Mesenchymal stem cell (in vitro differentiated cells and primary cell): ENCODE data around the gene CCDC6.
A peak's percentile ranks its signal among the peaks of the same experiment; 100 is the strongest.
"Not testable (repeated sequence)": the region's sequence is repeated elsewhere in the genome, so short reads cannot be mapped to it uniquely, and the experiment has no call there.

ENCODE experiments used
- DNase-seq: peaks from one replicate; pipeline ENCODE4 v3.0.0-alpha.2; 2013
- H2AFZ ChIP-seq: one replicate; pipeline ENCODE4 v1.6.1; 2013; ENCODE audit warnings: low read depth, mild to moderate bottlenecking, control low read depth, inconsistent platforms, low read length, moderate library complexity
- H2AK5ac ChIP-seq: 2 replicates; pipeline ENCODE4 v1.6.1; 2013; ENCODE audit warnings: low read length, moderate library complexity, mild to moderate bottlenecking, inconsistent platforms; ENCODE audit not compliant: severe bottlenecking
- H2BK120ac ChIP-seq: one replicate; pipeline ENCODE4 v1.6.1; 2013; ENCODE audit warnings: low read depth, mild to moderate bottlenecking, inconsistent platforms, low read length, moderate library complexity
- H2BK12ac ChIP-seq, 2 experiments: one replicate each; pipeline ENCODE4 v1.6.1; 2013; ENCODE audit warnings: inconsistent platforms in 2 of 2, low read length in 2 of 2, mild to moderate bottlenecking in 2 of 2, moderate library complexity in 2 of 2, control low read depth in 1 of 2
- H2BK15ac ChIP-seq: one replicate; pipeline ENCODE4 v1.6.1; 2013; ENCODE audit warnings: mild to moderate bottlenecking, low read depth, inconsistent platforms; ENCODE audit not compliant: poor library complexity, severe bottlenecking
- H2BK5ac ChIP-seq: 2 replicates; pipeline ENCODE4 v1.6.1; 2013; ENCODE audit warnings: low read depth, mild to moderate bottlenecking, low read length, control low read depth, inconsistent platforms; ENCODE audit not compliant: poor library complexity, severe bottlenecking
- H3K14ac ChIP-seq, 2 experiments: one replicate each; pipeline ENCODE4 v1.6.1; 2013; ENCODE audit warnings: inconsistent platforms in 2 of 2, low read length in 2 of 2, control low read depth in 1 of 2, mild to moderate bottlenecking in 1 of 2, moderate library complexity in 1 of 2
- H3K18ac ChIP-seq, 2 experiments: one replicate each; pipeline ENCODE4 v1.6.1; 2013; ENCODE audit warnings: inconsistent platforms in 2 of 2, low read length in 2 of 2, control low read depth in 1 of 2, low read depth in 1 of 2, mild to moderate bottlenecking in 1 of 2
- H3K23ac ChIP-seq, 2 experiments: one replicate each; pipeline ENCODE4 v1.6.1; 2013; ENCODE audit warnings: inconsistent platforms in 2 of 2, low read length in 2 of 2, mild to moderate bottlenecking in 2 of 2, moderate library complexity in 2 of 2, control low read depth in 1 of 2
- H3K27ac ChIP-seq: 2 replicates; pipeline ENCODE4 v1.5.1; 2013; ENCODE audit warnings: mild to moderate bottlenecking, moderate library complexity, low read length, control low read depth, inconsistent platforms; ENCODE audit not compliant: poor library complexity, severe bottlenecking
- H3K27me3 ChIP-seq, 2 experiments: 2 replicates each; pipeline versions ENCODE4 v1.6.1 to v1.7.0; 2013; ENCODE audit warnings: low read length in 2 of 2, mild to moderate bottlenecking in 2 of 2, moderate library complexity in 2 of 2, control low read depth in 1 of 2, inconsistent platforms in 1 of 2; ENCODE audit not compliant: control insufficient read depth in 1 of 2, insufficient read depth in 1 of 2
- H3K36me3 ChIP-seq, 2 experiments: 2 replicates each; pipeline versions ENCODE4 v1.6.1 to v1.7.0; 2013; ENCODE audit warnings: low read length in 2 of 2, control low read depth in 1 of 2, inconsistent platforms in 1 of 2, low read depth in 1 of 2, mild to moderate bottlenecking in 1 of 2; ENCODE audit not compliant: insufficient read depth in 2 of 2, control insufficient read depth in 1 of 2
- H3K4ac ChIP-seq, 2 experiments: one replicate each; pipeline ENCODE4 v1.6.1; 2013; ENCODE audit warnings: inconsistent platforms in 2 of 2, low read length in 2 of 2, mild to moderate bottlenecking in 2 of 2, moderate library complexity in 2 of 2, control low read depth in 1 of 2, low read depth in 1 of 2
- H3K4me1 ChIP-seq: 2 replicates; pipeline ENCODE4 v1.6.1; 2013; ENCODE audit warnings: low read depth, low read length, control low read depth; ENCODE audit not compliant: control insufficient read depth, insufficient read depth
- H3K4me2 ChIP-seq: 2 replicates; pipeline ENCODE4 v1.6.1; 2013; ENCODE audit warnings: low read length, mild to moderate bottlenecking, inconsistent platforms; ENCODE audit not compliant: poor library complexity, severe bottlenecking
- H3K4me3 ChIP-seq, 2 experiments: 2 replicates each; pipeline versions ENCODE4 v1.5.1 to v1.7.0; 2013; ENCODE audit warnings: low read length in 2 of 2, mild to moderate bottlenecking in 2 of 2, control low read depth in 1 of 2, low read depth in 1 of 2; ENCODE audit not compliant: insufficient read depth in 1 of 2
- H3K79me1 ChIP-seq: replicated peaks from 2 replicates; pipeline ENCODE4 v1.6.1; 2013; ENCODE audit warnings: mild to moderate bottlenecking, control low read depth, low read length, inconsistent platforms; ENCODE audit not compliant: poor library complexity, severe bottlenecking
- H3K9ac ChIP-seq: 2 replicates; pipeline ENCODE4 v1.7.0; 2013; ENCODE audit warnings: mild to moderate bottlenecking, low read length, moderate library complexity
- H3K9me3 ChIP-seq: 2 replicates; pipeline ENCODE4 v1.7.0; 2013; ENCODE audit warnings: mild to moderate bottlenecking, low read length; ENCODE audit not compliant: control insufficient read depth
- H4K8ac ChIP-seq: one replicate; pipeline ENCODE4 v1.6.1; 2013; ENCODE audit warnings: inconsistent platforms, mild to moderate bottlenecking, low read length, moderate library complexity
- H4K91ac ChIP-seq: one replicate; pipeline ENCODE4 v1.6.1; 2013; ENCODE audit warnings: mild to moderate bottlenecking, low read length, inconsistent platforms
- WGBS: methylation state at CpG from one replicate; pipeline ENCODE4 v1.1.7; 2013; ENCODE audit warnings: mixed read lengths; 5-methylcytosine and 5-hydroxymethylcytosine counted together

The CCDC6 gene

GRCh38 chr10:59876208-59876607, 30.1 kb downstream of the CCDC6 start:
- H3K79me1 ChIP-seq: peaks cover 29% of the 10 kb centered on the region
- 88% methylated on average over 8 of the region's 9 CpGs for WGBS
- not testable (repeated sequence) for H4K8ac ChIP-seq, H3K27me3 ChIP-seq, H3K4me3 ChIP-seq, H3K23ac ChIP-seq, H2BK12ac ChIP-seq, H2BK15ac ChIP-seq, H3K4ac ChIP-seq, H2AK5ac ChIP-seq, H3K9me3 ChIP-seq, H2BK5ac ChIP-seq, H3K4me1 ChIP-seq, H3K18ac ChIP-seq, H2AFZ ChIP-seq, DNase-seq, H3K4me2 ChIP-seq, H3K36me3 ChIP-seq, H4K91ac ChIP-seq, H3K9ac ChIP-seq, H2BK120ac ChIP-seq, H3K27ac ChIP-seq, H3K14ac ChIP-seq

- no peak for DNase-seq
- H2AFZ ChIP-seq: no peak overlapping the region
- no peak overlapping the region for H2BK5ac ChIP-seq
- no peaks in the 10 kb centered on the region for H3K36me3 ChIP-seq
- H4K91ac ChIP-seq: no peak overlapping the region
- H2BK15ac ChIP-seq: no peak overlapping the region
- H3K4ac ChIP-seq: no peak overlapping the region
- H3K18ac ChIP-seq: no peak overlapping the region
- peaks cover 2% of the 10 kb centered on the region for H3K4me1 ChIP-seq
- H2AK5ac ChIP-seq: no peak overlapping the region
- no peaks in the 10 kb centered on the region for H3K9me3 ChIP-seq
- H3K4me3 ChIP-seq: no peak overlapping the region
- H3K14ac ChIP-seq: no peak overlapping the region
- H3K9ac ChIP-seq: peak overlapping the region; percentile 79
- H3K23ac ChIP-seq: no peak overlapping the region
- H3K27ac ChIP-seq: no peak overlapping the region
- no peak overlapping the region for H4K8ac ChIP-seq
- 91% methylated on average over 4 of the region's 4 CpGs for WGBS
- peaks cover 34% of the 10 kb centered on the region for H3K79me1 ChIP-seq
- H3K27me3 ChIP-seq: no peaks in the 10 kb centered on the region
- no peak overlapping the region for H2BK120ac ChIP-seq
- no peak overlapping the region for H3K4me2 ChIP-seq
- no peak overlapping the region for H2BK12ac ChIP-seq
Observed at GRCh38 chr10:59873896-59874295, 32.5 kb downstream of the CCDC6 start.

DNA sequence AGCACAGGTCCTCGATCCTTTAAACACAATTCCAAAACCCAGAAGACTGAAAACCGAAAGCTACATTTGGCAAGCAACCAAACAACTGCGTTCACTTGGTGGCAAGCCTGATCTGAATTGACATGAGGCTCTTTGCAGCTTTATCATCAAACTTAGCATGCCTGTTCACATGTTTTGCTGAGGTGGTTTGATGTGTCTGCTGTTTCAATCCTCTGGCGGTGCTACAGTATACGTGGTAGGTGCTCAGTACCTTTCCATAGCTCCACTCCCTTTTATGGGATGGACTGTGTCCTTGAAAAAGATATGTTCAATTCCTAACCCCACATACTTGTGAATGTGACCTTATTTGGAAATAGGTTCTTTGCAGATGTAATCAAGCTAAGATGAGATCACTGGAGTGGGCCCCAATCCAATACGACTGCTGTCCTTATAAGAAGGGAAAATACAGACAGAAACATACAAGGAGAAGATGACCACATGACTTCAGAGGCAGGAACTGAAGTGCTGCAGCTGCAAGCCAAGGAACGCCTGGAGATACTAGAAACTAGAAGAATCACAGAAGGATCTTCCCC, 33.4 kb downstream of the CCDC6 start:
- H3K23ac ChIP-seq: no peak overlapping the region
- no peak overlapping the region for H3K14ac ChIP-seq
- H2AK5ac ChIP-seq: no peak overlapping the region
- H3K4ac ChIP-seq: no peak overlapping the region
- DNase-seq: peak; percentile 87
- no peaks in the 10 kb centered on the region for H3K36me3 ChIP-seq
- no peaks in the 10 kb centered on the region for H3K27me3 ChIP-seq
- peaks cover 2% of the 10 kb centered on the region for H3K4me1 ChIP-seq
- H3K4me3 ChIP-seq: peak overlapping the region in 1 of 2 experiments; percentile 15
- H2BK15ac ChIP-seq: no peak overlapping the region
- peak overlapping the region; percentile 12 for H4K8ac ChIP-seq
- H4K91ac ChIP-seq: no peak overlapping the region
- H3K9me3 ChIP-seq: no peaks in the 10 kb centered on the region
- no peak overlapping the region for H2BK120ac ChIP-seq
- no peak overlapping the region for H3K4me2 ChIP-seq
- H3K9ac ChIP-seq: peak overlapping the region; percentile 79
- peak overlapping the region in 1 of 2 experiments; percentile 45 for H3K18ac ChIP-seq
- no peak overlapping the region for H2BK5ac ChIP-seq
- H3K79me1 ChIP-seq: peaks cover 42% of the 10 kb centered on the region
- WGBS: 78% methylated on average over 7 of the region's 7 CpGs
- peak overlapping the region; percentile 27 for H3K27ac ChIP-seq
- no peak overlapping the region for H2BK12ac ChIP-seq
- no peak overlapping the region for H2AFZ ChIP-seq

DNA sequence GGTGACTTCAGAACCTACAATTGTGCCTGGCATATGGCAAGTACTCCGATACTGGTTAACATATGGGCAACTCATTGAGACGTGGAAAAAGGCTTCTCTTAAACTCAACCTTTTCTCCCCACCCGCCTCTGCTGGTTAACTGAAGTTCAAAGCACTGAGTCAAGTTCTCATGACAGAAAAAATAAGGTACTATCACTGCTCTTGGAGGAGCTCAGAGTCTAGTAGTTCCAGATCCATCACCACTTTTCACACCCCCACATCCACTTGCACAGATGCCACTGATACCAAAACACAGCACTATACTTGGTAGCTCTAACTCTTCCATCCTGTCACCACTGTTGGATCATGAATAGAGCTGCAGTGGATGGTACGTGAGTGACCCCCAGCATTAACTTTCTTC, 36.2 kb downstream of the CCDC6 start:
- WGBS: 98% methylated on average over 4 of the region's 4 CpGs
- H4K8ac ChIP-seq: no peak overlapping the region
- H2BK12ac ChIP-seq: no peak overlapping the region
- H3K9me3 ChIP-seq: no peaks in the 10 kb centered on the region
- no peak overlapping the region for H3K4me3 ChIP-seq
- H3K27ac ChIP-seq: no peak overlapping the region
- H3K18ac ChIP-seq: no peak overlapping the region
- H3K4ac ChIP-seq: no peak overlapping the region
- H2AFZ ChIP-seq: no peak overlapping the region
- no peak overlapping the region for H3K14ac ChIP-seq
- peaks cover 2% of the 10 kb centered on the region for H3K4me1 ChIP-seq
- no peak overlapping the region for H2AK5ac ChIP-seq
- no peaks in the 10 kb centered on the region for H3K27me3 ChIP-seq
- no peak overlapping the region for H2BK120ac ChIP-seq
- no peak overlapping the region for H2BK15ac ChIP-seq
- no peak overlapping the region for H3K9ac ChIP-seq
- H3K4me2 ChIP-seq: no peak overlapping the region
- no peak overlapping the region for H2BK5ac ChIP-seq
- H3K36me3 ChIP-seq: no peaks in the 10 kb centered on the region
- no peak overlapping the region for H3K23ac ChIP-seq
- no peak overlapping the region for H4K91ac ChIP-seq
- peaks cover 50% of the 10 kb centered on the region for H3K79me1 ChIP-seq
- DNase-seq: no peak
